H1 (cell line): ENCODE measurements around the gene GDPD4. TPM values are rescaled to one million over a fixed set of nuclear protein-coding genes. Genes with fewer than 3 reads are reported as not detected.

ENCODE experiments used
- CTCF ChIA-PET: fragments of 300-600 bp; sonication (Branson Sonifier 250); formaldehyde crosslinking; loops from one replicate; lab custom pipeline; 2021; ENCODE audit not compliant: partially characterized antibody; lab: Charles Lee
- POLR2A ChIA-PET: fragments of 300-600 bp; sonication (Branson Sonifier 250); formaldehyde crosslinking; loops from one replicate; lab custom pipeline; 2021; ENCODE audit warnings: inconsistent platforms; ENCODE audit not compliant: partially characterized antibody; lab: Charles Lee
- DNase-seq, 2 experiments: peaks; one replicate each; pipeline versions ENCODE4 v3.0.0 to v3.0.0-alpha.2; 2010 to 2022; ENCODE audit warnings: low spot score in 2 of 2, low read depth in 1 of 2, mixed read lengths in 1 of 2
- FAIRE-seq: peaks from 2 replicates; lab custom pipeline; 2011; peaks lifted over from hg19 to GRCh38; lab: Jason Lieb, UNC
- H2AFZ ChIP-seq: 2 replicates; pipeline ENCODE4 v1.8.1; 2012; ENCODE audit warnings: low read length, inconsistent platforms
- H2AK5ac ChIP-seq: 2 replicates; pipeline ENCODE4 v1.6.1; 2013; ENCODE audit warnings: low read depth, low read length
- H2BK120ac ChIP-seq: replicated peaks from 2 replicates; pipeline ENCODE3; 2013; ENCODE audit warnings: low read depth, low read length, inconsistent platforms
- H2BK12ac ChIP-seq: 2 replicates; pipeline ENCODE4 v1.6.1; 2013; ENCODE audit warnings: low read depth, low read length
- H2BK15ac ChIP-seq: 2 replicates; pipeline ENCODE4 v1.6.1; 2013; ENCODE audit warnings: low read length
- H2BK20ac ChIP-seq: 2 replicates; pipeline ENCODE4 v1.6.1; 2013; ENCODE audit warnings: low read length
- H2BK5ac ChIP-seq: 2 replicates; pipeline ENCODE4 v1.6.1; 2013; ENCODE audit warnings: low read depth, low read length
- H3K14ac ChIP-seq: 2 replicates; pipeline ENCODE4 v1.6.1; 2013; ENCODE audit warnings: inconsistent platforms; ENCODE audit not compliant: insufficient read length
- H3K18ac ChIP-seq: 2 replicates; pipeline ENCODE4 v1.6.1; 2013; ENCODE audit warnings: low read length; ENCODE audit errors: extremely low read depth
- H3K23ac ChIP-seq: 2 replicates; pipeline ENCODE4 v1.6.1; 2013; ENCODE audit warnings: inconsistent platforms; ENCODE audit not compliant: insufficient read length
- H3K23me2 ChIP-seq: 2 replicates; pipeline ENCODE4 v1.6.1; 2013; ENCODE audit warnings: low read depth, low read length
- H3K27ac ChIP-seq: 2 replicates; pipeline ENCODE4 v1.6.1; 2011; ENCODE audit warnings: low read depth, low read length, inconsistent platforms
- H3K27me3 ChIP-seq, 4 experiments: replicated peaks in 1 of 4; 1 replicate in 1 of 4; 2 replicates in 3 of 4; pipeline versions ENCODE4 v1.6.1 to v1.8.1; 2011 to 2013; ENCODE audit warnings: low read length in 3 of 4, mild to moderate bottlenecking in 3 of 4, inconsistent platforms in 2 of 4, mixed read lengths in 2 of 4, moderate library complexity in 1 of 4; ENCODE audit not compliant: control insufficient read depth in 3 of 4, insufficient read depth in 3 of 4; ENCODE audit errors: extremely low read depth in 1 of 4
- H3K36me3 ChIP-seq, 4 experiments: 2 replicates each; pipeline versions ENCODE4 v1.6.1 to v1.8.1; 2011 to 2013; ENCODE audit warnings: mild to moderate bottlenecking in 4 of 4, low read length in 3 of 4, moderate library complexity in 2 of 4, control low read depth in 1 of 4, inconsistent platforms in 1 of 4; ENCODE audit not compliant: insufficient read depth in 4 of 4, control insufficient read depth in 2 of 4
- H3K4ac ChIP-seq: replicated peaks from 2 replicates; pipeline ENCODE3; 2013; ENCODE audit warnings: low read length, low read depth, mixed read lengths, inconsistent platforms; ENCODE audit not compliant: insufficient read length
- H3K4me1 ChIP-seq, 4 experiments: replicated peaks in 1 of 4; 1 replicate in 1 of 4; 2 replicates in 3 of 4; pipeline versions ENCODE4 v1.6.1 to v1.8.1; 2011 to 2013; ENCODE audit warnings: low read length in 3 of 4, inconsistent platforms in 2 of 4, mixed read lengths in 1 of 4; ENCODE audit not compliant: insufficient read depth in 4 of 4, control insufficient read depth in 3 of 4
- H3K4me2 ChIP-seq, 2 experiments: 2 replicates each; pipeline versions ENCODE4 v1.6.1 to v1.8.1; 2011 to 2013; ENCODE audit warnings: low read depth in 2 of 2, low read length in 2 of 2, control low read depth in 1 of 2, inconsistent platforms in 1 of 2, mild to moderate bottlenecking in 1 of 2; ENCODE audit not compliant: insufficient read depth in 1 of 2
- H3K4me3 ChIP-seq, 4 experiments: fragments of 200-600, 300-600 bp in 1 of 4; sonication (generic), shearing (Covaris generic), sonication (Bioruptor Twin) in 1 of 4; 2 replicates each; pipeline versions ENCODE4 v1.5.1 to v1.8.1; 2011 to 2016; ENCODE audit warnings: low read length in 4 of 4, low read depth in 3 of 4, control low read depth in 2 of 4, inconsistent platforms in 2 of 4, mild to moderate bottlenecking in 2 of 4, mixed read lengths in 1 of 4, moderate library complexity in 1 of 4; ENCODE audit not compliant: insufficient read depth in 2 of 4; ENCODE audit errors: extremely low read depth in 1 of 4
- H3K56ac ChIP-seq: replicated peaks from 2 replicates; pipeline ENCODE3; 2013; ENCODE audit warnings: low read depth, mild to moderate bottlenecking, mixed read lengths, low read length, inconsistent platforms; ENCODE audit not compliant: insufficient read length
- H3K79me1 ChIP-seq: 2 replicates; pipeline ENCODE4 v1.6.1; 2013; ENCODE audit warnings: low read depth, low read length, control low read depth
- H3K79me2 ChIP-seq, 2 experiments: 2 replicates each; pipeline versions ENCODE4 v1.6.1 to v1.8.1; 2012 to 2013; ENCODE audit warnings: low read length in 2 of 2, mild to moderate bottlenecking in 2 of 2, inconsistent platforms in 1 of 2; ENCODE audit not compliant: insufficient read depth in 2 of 2, control insufficient read depth in 1 of 2
- H3K9ac ChIP-seq, 4 experiments: replicated peaks in 1 of 4; 1 replicate in 1 of 4; 2 replicates in 3 of 4; pipeline versions ENCODE4 v1.6.1 to v1.8.1; 2011 to 2013; ENCODE audit warnings: low read depth in 3 of 4, low read length in 3 of 4, control low read depth in 2 of 4, mild to moderate bottlenecking in 2 of 4, moderate library complexity in 2 of 4, inconsistent platforms in 1 of 4; ENCODE audit errors: extremely low read depth in 1 of 4
- H3K9me3 ChIP-seq, 2 experiments: 2 replicates each; pipeline versions ENCODE4 v1.6.1 to v1.8.1; 2012 to 2013; ENCODE audit warnings: mild to moderate bottlenecking in 2 of 2, moderate library complexity in 2 of 2, control low read depth in 1 of 2, inconsistent platforms in 1 of 2, low read depth in 1 of 2, low read length in 1 of 2, mixed read lengths in 1 of 2; ENCODE audit not compliant: insufficient read depth in 2 of 2
- H4K20me1 ChIP-seq, 2 experiments: replicated peaks in 1 of 2; 2 replicates each; pipeline versions ENCODE3 to v1.8.1; 2011 to 2013; ENCODE audit warnings: inconsistent platforms in 2 of 2, low read length in 2 of 2, mild to moderate bottlenecking in 1 of 2; ENCODE audit not compliant: insufficient read depth in 2 of 2, control insufficient read depth in 1 of 2
- H4K5ac ChIP-seq: 2 replicates; pipeline ENCODE4 v1.6.1; 2013; ENCODE audit warnings: low read length, low read depth, mixed read lengths, inconsistent platforms; ENCODE audit not compliant: insufficient read length
- H4K8ac ChIP-seq: 2 replicates; pipeline ENCODE4 v1.8.0; 2013; ENCODE audit warnings: mild to moderate bottlenecking, moderate library complexity, low read length, inconsistent platforms; ENCODE audit not compliant: insufficient read depth; ENCODE audit errors: extremely low read depth
- H4K91ac ChIP-seq: replicated peaks from 2 replicates; pipeline ENCODE3; 2013; ENCODE audit warnings: low read length, mixed read lengths, inconsistent platforms; ENCODE audit not compliant: insufficient read length
- BACH1 ChIP-seq: IDR thresholded peaks from 2 replicates; pipeline ENCODE4 v1.6.1; 2012; ENCODE audit warnings: low read length, improper control_type of control experiment
- CBX5 ChIP-seq: fragments of 300-800, 300-1000 bp; sonication (generic); IDR thresholded peaks from 2 replicates; pipeline ENCODE4 v1.7.1; 2016; ENCODE audit warnings: antibody characterized with exemption, low read length, low read depth
- CBX8 ChIP-seq: fragments of 300-800, 300-1000 bp; sonication (generic); IDR thresholded peaks from 2 replicates; pipeline ENCODE4 v1.7.1; 2016; ENCODE audit warnings: low read depth, low read length, borderline replicate concordance
- CEBPB ChIP-seq: IDR thresholded peaks from 2 replicates; pipeline ENCODE4 v1.6.1; 2012; ENCODE audit warnings: low read depth, low read length
- EP300 ChIP-seq, 2 experiments: IDR thresholded peaks; 1 replicate in 1 of 2; 2 replicates in 1 of 2; pipeline ENCODE4 v1.6.1; 2011 to 2012; ENCODE audit warnings: low read depth in 2 of 2, low read length in 2 of 2, mild to moderate bottlenecking in 2 of 2, borderline replicate concordance in 1 of 2, inconsistent platforms in 1 of 2, moderate library complexity in 1 of 2
- HDAC2 ChIP-seq, 2 experiments: fragments of 300-600 bp in 1 of 2; sonication (generic) in 1 of 2; IDR thresholded peaks; 2 replicates each; pipeline ENCODE4 v1.6.1; 2011 to 2012; ENCODE audit warnings: low read depth in 2 of 2, low read length in 2 of 2, mild to moderate bottlenecking in 2 of 2, moderate library complexity in 2 of 2, borderline replicate concordance in 1 of 2, inconsistent platforms in 1 of 2
- TAF7 ChIP-seq: optimal IDR thresholded peaks from 2 replicates; pipeline ENCODE3; 2011; ENCODE audit warnings: low read depth, mild to moderate bottlenecking, inconsistent platforms, low read length, moderate library complexity, borderline replicate concordance
- TCF12 ChIP-seq: IDR thresholded peaks from 2 replicates; pipeline ENCODE4 v1.6.1; 2011; ENCODE audit warnings: low read depth, mild to moderate bottlenecking, low read length
- TEAD4 ChIP-seq: IDR thresholded peaks from 2 replicates; pipeline ENCODE4 v1.6.1; 2012; ENCODE audit warnings: low read depth, low read length, inconsistent platforms, mixed read lengths
- ZNF274 ChIP-seq: IDR thresholded peaks from 2 replicates; pipeline ENCODE4 v1.7.0; 2012; ENCODE audit warnings: low read length, borderline replicate concordance; ENCODE audit errors: extremely low read depth
- WGBS, 2 experiments: shearing (Covaris generic) in 1 of 2; methylation state at CpG; one replicate each; pipeline versions ENCODE4 v1.1.6 to v1.1.7; 2013 to 2015; ENCODE audit warnings: low lambda C conversion rate in 2 of 2, mixed read lengths in 2 of 2, inconsistent platforms in 1 of 2, low coverage in 1 of 2, missing lambda C conversion rate in 1 of 2; ENCODE audit not compliant: insufficient replicate concordance in 2 of 2, insufficient coverage in 1 of 2, insufficient read length in 1 of 2; ENCODE audit errors: extremely low coverage in 1 of 2, missing lambda C conversion rate in 1 of 2; 5-methylcytosine and 5-hydroxymethylcytosine counted together
- polyA plus RNA-seq, 7 experiments: library from polyadenylated mRNA; depleted of rRNA in 3 of 7; stranded (reverse) in 5 of 7; unstranded in 2 of 7; fragments of >200 nt in 5 of 7; fragments of 200-250 nt in 2 of 7; gene quantifications; 1 replicate in 5 of 7; 2 replicates in 1 of 7; 4 replicates in 1 of 7; pipeline versions ENCODE4 v1.2.1 to v1.2.3, GENCODE V29; 2011 to 2013; ENCODE audit warnings: missing spikeins in 2 of 7, mixed read lengths in 2 of 7
- total RNA-seq: library from RNA; stranded (reverse); fragmentation: NEBNext Ultra II Directional; extraction: Animal tissue kit (Norgen Biotek cat#: 25700); gene quantifications from 2 replicates; pipeline ENCODE4 v1.2.1, GENCODE V29; 2021

The GDPD4 gene
- total and polyA plus RNA-seq, 2 of the 8 experiments (the other 6 are each of a cell fraction or from before 2014, with no cell fraction given), result not detected

DNA sequence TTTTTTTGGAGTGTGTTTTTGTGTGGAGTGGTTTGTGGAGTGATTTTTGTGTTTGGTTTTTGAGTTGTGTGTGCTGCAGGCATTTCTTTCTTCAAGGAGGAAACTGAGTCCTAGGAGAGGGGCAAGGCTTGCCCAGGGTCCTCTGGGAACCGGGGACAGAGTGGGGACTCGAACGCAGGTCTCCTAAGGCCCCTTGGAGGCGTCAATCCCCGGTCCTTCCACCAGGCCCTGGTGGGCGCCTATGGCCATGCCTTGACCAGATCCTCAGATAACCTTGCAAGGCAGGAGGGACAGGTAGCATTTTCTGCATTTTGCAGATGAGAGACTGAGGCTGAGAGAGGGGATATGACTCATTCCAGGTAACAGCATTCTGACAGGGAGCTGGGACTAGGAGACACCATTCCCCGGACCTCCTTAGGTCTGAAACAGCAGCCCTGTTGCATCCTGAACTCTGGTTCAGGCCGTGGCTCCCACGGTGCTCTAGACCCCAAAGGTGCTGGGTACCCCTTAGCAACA is 134.3 kb downstream of the GDPD4 start:
- no peak overlapping the region for H3K23ac ChIP-seq
- POLR2A ChIA-PET, result interaction anchor here (1.1 kb wide), 1 partner anchor 8 kb away, joined by 3 read pairs; no protein-coding TSS in a partner anchor
- no peak overlapping the region for H4K91ac ChIP-seq
- H3K4me1 ChIP-seq, result peaks cover 8 to 21% (median 16%) of the 10 kb centered on the region in 4 experiments
- H4K5ac ChIP-seq, result no peak overlapping the region
- H3K36me3 ChIP-seq, result no peaks in the 10 kb centered on the region
- no peaks in the 10 kb centered on the region for H3K79me2 ChIP-seq
- H3K23me2 ChIP-seq, result no peaks in the 10 kb centered on the region
- no peak overlapping the region for H3K4ac ChIP-seq
- no peak overlapping the region for H3K18ac ChIP-seq
- DNase-seq, result no peak
- no peak overlapping the region for H2BK20ac ChIP-seq
- no peaks in the 10 kb centered on the region for H3K79me1 ChIP-seq
- no peak overlapping the region for H2AFZ ChIP-seq
- H3K56ac ChIP-seq, result no peak overlapping the region
- H2BK5ac ChIP-seq, result no peak overlapping the region
- no peak overlapping the region for H2AK5ac ChIP-seq
- H3K9ac ChIP-seq, result no peak overlapping the region
- H3K4me3 ChIP-seq, result no peak overlapping the region
- CTCF ChIA-PET, result interaction anchor here (0.5 to 14.5 kb wide), 10 partner anchors 7 to 559 kb away, joined by 3 to 178 read pairs (median 6); partner anchors contain the start of gene MYO7A
- no peak overlapping the region for H2BK15ac ChIP-seq
- H3K4me2 ChIP-seq, result no peak overlapping the region
- H3K27me3 ChIP-seq, result no peaks in the 10 kb centered on the region
- no peak overlapping the region for H2BK120ac ChIP-seq
- H3K9me3 ChIP-seq, result no peaks in the 10 kb centered on the region
- no peak overlapping the region for H2BK12ac ChIP-seq
- H3K27ac ChIP-seq, result no peak overlapping the region
- WGBS, 2 experiments, result 91% methylated on average over 9 of the region's 9 CpGs; no CpG with 5 or more reads in 1 of the 2 experiments
- no peaks in the 10 kb centered on the region for H4K20me1 ChIP-seq
- no peak overlapping the region for H3K14ac ChIP-seq
- H4K8ac ChIP-seq, result 0 out of 2 replicates have a peak overlapping the region, but pooled peaks have one; percentile 3
- no peak for FAIRE-seq
- TF ChIP-seq BACH1, result no peak
- TF ChIP-seq TCF12, result no peak
- no peak for TF ChIP-seq EP300 (IDR thresholded peaks at IDR 0.05; ENCODE audit: borderline replicate concordance in 1 of 2, low read depth in 2 of 2, low read length in 2 of 2)
- no peak for TF ChIP-seq CBX8
- TF ChIP-seq HDAC2 (IDR thresholded peaks at IDR 0.05; ENCODE audit: borderline replicate concordance in 1 of 2, low read depth in 2 of 2, low read length in 2 of 2), result no peak
- no peak for TF ChIP-seq TEAD4
- no peak for TF ChIP-seq ZNF274
- TF ChIP-seq TAF7, result no peak
- no peak for TF ChIP-seq CBX5
- no peak for TF ChIP-seq CEBPB
